Fibroblast of villous mesenchyme (primary cell): ENCODE data around the gene VAMP3. TPM values are rescaled to one million over a fixed set of nuclear protein-coding genes. Genes with fewer than 3 reads are reported as not detected.
A peak's percentile ranks its signal among the peaks of the same experiment; 100 is the strongest.

Experiments used
- DNase-seq: peaks from one replicate; pipeline ENCODE4 v3.0.0-alpha.2; 2010; ENCODE audit warnings: low read depth
- H3K4me3 ChIP-seq: 2 replicates; pipeline ENCODE4 v1.5.1; 2011; ENCODE audit warnings: low read depth, mild to moderate bottlenecking, low read length
- total RNA-seq: library from RNA; depleted of rRNA; stranded (reverse); fragments of >200 nt; gene quantifications from 2 replicates; pipeline ENCODE4 v1.2.3, GENCODE V29; 2012
- TF ChIP-seq, protein P1 (sequence below): IDR thresholded peaks from 2 replicates; pipeline ENCODE4 v1.5.1; 2012; ENCODE audit warnings: low read depth, mild to moderate bottlenecking, low read length; ENCODE audit not compliant: insufficient read depth

The VAMP3 gene
- total RNA-seq, 1 donor, result 138 TPM

DNA sequence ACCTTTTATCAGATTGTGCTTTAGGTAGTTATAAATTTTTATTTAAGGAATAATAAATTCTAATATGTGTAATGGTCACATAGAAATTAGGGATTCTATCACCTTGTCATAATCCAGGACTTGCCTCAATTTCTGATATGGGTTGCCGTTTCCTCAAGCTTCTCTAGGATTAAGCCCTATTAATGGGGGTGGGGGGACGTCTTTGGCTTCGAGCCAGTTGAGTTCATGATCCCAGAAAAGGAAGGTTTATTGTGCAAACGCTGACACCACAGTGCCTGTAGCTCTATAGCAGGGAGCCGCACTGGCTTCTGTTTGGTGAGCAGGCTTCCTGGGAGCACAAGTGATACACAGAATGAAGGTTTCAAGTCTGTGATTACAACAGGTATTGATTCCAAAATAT lies 22.0 kb upstream of the VAMP3 start:
- no peak overlapping the region for H3K4me3 ChIP-seq
- no peak for DNase-seq
- TF ChIP-seq, protein P1, sequence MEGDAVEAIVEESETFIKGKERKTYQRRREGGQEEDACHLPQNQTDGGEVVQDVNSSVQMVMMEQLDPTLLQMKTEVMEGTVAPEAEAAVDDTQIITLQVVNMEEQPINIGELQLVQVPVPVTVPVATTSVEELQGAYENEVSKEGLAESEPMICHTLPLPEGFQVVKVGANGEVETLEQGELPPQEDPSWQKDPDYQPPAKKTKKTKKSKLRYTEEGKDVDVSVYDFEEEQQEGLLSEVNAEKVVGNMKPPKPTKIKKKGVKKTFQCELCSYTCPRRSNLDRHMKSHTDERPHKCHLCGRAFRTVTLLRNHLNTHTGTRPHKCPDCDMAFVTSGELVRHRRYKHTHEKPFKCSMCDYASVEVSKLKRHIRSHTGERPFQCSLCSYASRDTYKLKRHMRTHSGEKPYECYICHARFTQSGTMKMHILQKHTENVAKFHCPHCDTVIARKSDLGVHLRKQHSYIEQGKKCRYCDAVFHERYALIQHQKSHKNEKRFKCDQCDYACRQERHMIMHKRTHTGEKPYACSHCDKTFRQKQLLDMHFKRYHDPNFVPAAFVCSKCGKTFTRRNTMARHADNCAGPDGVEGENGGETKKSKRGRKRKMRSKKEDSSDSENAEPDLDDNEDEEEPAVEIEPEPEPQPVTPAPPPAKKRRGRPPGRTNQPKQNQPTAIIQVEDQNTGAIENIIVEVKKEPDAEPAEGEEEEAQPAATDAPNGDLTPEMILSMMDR, result no peak

DNA sequence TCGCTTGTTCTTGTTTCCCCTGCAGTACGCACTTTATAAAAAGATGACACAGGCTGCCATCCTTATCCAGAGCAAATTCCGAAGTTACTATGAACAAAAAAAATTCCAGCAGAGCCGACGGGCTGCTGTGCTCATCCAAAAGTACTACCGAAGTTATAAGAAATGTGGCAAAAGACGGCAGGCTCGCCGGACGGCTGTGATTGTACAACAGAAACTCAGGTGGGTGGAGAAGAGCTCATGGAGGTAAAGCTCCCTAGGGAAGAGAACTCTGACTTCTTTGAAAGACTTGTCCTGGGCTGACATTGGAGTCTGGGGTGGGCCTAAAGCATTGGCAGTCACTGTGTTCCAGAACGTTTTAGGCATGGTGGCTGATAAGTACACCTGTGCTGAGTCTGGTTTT lies 19.9 kb upstream of the VAMP3 start:
- no peak for DNase-seq
- H3K4me3 ChIP-seq, result no peak overlapping the region
- TF ChIP-seq, protein P1, result no peak

DNA sequence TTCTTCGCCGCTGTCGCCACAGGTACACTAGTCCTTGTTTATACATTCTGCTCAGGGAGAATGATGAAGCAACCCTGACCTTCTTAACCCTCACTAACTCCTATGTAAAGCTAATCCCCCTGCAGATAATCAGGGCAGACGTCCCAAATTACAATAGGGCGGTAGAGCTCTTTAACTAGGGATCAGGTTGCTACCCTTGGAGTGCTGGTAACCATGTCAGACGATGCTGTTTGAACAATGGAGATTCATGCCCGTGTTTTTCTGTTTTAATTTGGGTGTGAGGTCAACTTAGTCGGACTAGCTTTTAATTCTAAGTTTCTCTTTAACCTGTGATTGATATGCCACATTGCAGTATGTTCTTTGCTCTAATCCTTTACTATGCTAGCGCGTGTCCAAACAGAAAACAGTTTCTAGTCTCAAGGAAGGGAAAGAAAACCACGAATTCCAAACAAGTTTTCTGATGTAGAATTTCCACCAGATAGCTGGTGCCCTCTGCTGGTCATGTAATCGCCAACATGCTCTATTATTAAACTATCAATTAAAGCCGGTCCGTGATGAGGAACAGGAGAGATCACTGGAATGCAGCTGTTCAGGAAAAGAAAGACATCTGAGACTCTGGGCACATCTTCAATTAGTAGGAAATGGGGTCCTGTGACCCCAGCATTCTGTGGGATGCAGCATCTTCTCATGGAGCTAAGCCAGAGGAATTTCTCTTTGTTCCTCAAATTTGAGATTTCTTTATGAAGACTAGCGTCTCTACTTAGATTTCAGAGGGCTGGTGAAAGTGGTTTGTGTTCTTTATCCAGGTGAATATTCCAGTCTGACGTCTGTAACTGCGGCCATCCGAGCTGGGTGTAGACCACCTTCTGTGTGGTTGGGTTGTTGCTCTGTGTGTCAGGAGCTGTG lies 18.3 kb upstream of the VAMP3 start:
- DNase-seq, result peak; percentile 74
- TF ChIP-seq, protein P1, result peak; percentile 77
- peak overlapping the region; percentile 50 for H3K4me3 ChIP-seq

DNA sequence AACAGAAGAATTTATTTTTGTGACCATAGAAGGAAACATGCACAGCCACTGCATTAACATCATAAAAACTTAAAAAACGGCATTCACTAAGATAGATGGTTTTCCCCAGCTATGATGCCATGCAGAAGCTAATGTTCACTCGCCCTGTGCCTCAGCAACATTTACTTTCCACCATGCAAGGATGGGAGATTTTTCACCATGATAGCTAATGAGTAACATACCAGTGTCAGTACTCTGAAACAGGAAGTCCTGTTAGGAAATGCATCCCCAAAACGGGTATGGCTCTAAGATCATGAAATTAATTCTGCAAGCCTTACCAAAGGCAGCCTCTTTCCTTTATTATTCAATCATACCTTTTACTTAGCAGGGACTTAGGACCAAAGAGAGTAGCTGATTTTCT lies 17.5 kb upstream of the VAMP3 start:
- no peak overlapping the region for H3K4me3 ChIP-seq
- no peak for DNase-seq
- TF ChIP-seq, protein P1, result no peak

DNA sequence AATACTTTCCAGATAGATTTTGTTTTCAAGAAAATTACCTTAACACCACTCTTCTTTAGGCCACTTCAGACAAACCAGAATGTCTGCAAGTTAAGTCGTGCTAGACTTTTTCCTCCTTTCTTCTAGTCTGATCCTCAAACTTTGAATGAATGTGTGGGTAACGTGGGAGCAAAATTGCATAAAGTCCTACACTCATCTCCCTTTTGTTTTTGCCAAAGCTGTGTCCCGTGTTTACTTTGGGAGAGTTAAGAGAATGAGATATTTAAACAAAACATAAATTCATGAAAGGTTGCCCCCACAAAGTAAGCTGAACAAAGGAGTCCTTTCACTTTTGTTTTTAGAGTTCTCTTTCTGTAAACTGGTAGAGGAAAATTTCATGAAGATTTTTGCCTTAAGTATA lies 16.9 kb upstream of the VAMP3 start:
- no peak overlapping the region for H3K4me3 ChIP-seq
- no peak for DNase-seq
- TF ChIP-seq, protein P1, result no peak

DNA sequence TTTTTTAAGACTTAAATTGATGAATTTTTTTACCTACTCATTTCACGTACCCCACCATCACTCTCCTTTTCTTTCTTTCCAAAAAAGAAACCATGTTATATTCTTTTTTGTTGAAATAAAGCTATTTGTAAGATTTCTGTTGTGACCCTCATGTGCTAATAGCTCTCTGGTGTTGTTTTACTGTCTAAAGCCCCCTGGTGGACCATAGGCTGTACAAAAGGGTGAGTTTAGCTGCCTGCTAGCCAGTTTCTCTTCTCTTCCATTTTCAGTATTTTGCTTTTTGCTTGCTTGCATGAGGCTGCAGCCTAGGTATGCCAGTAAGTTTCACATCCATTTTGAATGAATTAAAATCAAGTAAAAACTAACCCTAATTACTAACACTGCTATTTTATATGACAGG lies 15.6 kb upstream of the VAMP3 start:
- peak; percentile 13 for DNase-seq
- H3K4me3 ChIP-seq, result no peak overlapping the region
- TF ChIP-seq, protein P1, result peak; percentile 43
